Stomach (tissue), 9 donors: ENCODE measurements around the gene MCF2L. TPM values are rescaled to one million over a fixed set of nuclear protein-coding genes. Genes with fewer than 3 reads are reported as not detected.

ENCODE experiments used
- DNase-seq, 2 donors: peaks; one replicate each; pipeline versions ENCODE4 v3.0.0 to v3.0.0-alpha.2; 2013 to 2019
- H3K27ac ChIP-seq, 5 donors: fragments of 200-600 bp in 4 of 5; sonication (generic) in 4 of 5; one replicate each; pipeline ENCODE4 v1.5.1; 2013 to 2019; ENCODE audit warnings: mild to moderate bottlenecking in 1 of 5, moderate library complexity in 1 of 5
- H3K27me3 ChIP-seq, 3 donors: fragments of 200-600 bp; sonication (generic); one replicate each; pipeline ENCODE4 v1.5.1; 2017 to 2019; ENCODE audit warnings: mixed run types in 1 of 3
- H3K36me3 ChIP-seq, 4 donors: fragments of 200-600 bp; sonication (generic); 1 replicate in 3 of 4; 2 replicates in 1 of 4; pipeline ENCODE4 v1.5.1; 2016 to 2019
- H3K4me1 ChIP-seq, 4 donors: fragments of 200-600 bp; sonication (generic); one replicate each; pipeline ENCODE4 v1.5.1; 2016 to 2019
- H3K4me3 ChIP-seq, 4 donors: fragments of 200-600 bp; sonication (generic) in 3 of 4; one replicate each; pipeline ENCODE4 v1.5.1; 2016 to 2019; ENCODE audit warnings: mild to moderate bottlenecking in 1 of 4
- H3K9me3 ChIP-seq, 4 donors: fragments of 200-600 bp; sonication (generic); one replicate each; pipeline ENCODE4 v1.5.1; 2016 to 2019
- CTCF ChIP-seq, 7 experiments: fragments of 450-650 bp in 4 of 7; fragments of 200-600 bp in 3 of 7; sonication (generic) in 3 of 7; IDR thresholded peaks; one replicate each; pipeline ENCODE4 v1.5.1; 2016 to 2019; ENCODE audit warnings: antibody characterized with exemption in 7 of 7, control low read depth in 2 of 7, mild to moderate bottlenecking in 1 of 7
- EP300 ChIP-seq: sonication (generic); formaldehyde crosslinking; IDR thresholded peaks from one replicate; pipeline ENCODE4 v1.6.1; 2017; ENCODE audit warnings: antibody characterized with exemption
- POLR2A ChIP-seq, 4 donors: fragments of 450-650 bp; IDR thresholded peaks; one replicate each; pipeline ENCODE4 v1.6.1; 2016; ENCODE audit warnings: antibody characterized with exemption in 4 of 4, control low read depth in 2 of 4, mild to moderate bottlenecking in 1 of 4, moderate library complexity in 1 of 4
- POLR2AphosphoS5 ChIP-seq, 3 donors: sonication (generic); formaldehyde crosslinking; IDR thresholded peaks; one replicate each; pipeline ENCODE4 v1.6.1; 2016; ENCODE audit warnings: antibody characterized with exemption in 3 of 3
- WGBS, 5 donors: extraction: QIAGEN DNeasy Blood & Tissue Kit in 3 of 5; methylation state at CpG; one replicate each; pipeline versions ENCODE4 v1.1.5 to v1.1.7; 2013 to 2018; 5-methylcytosine and 5-hydroxymethylcytosine counted together
- intact Hi-C: fragments of 100-400 bp; cut with DNase I; formaldehyde crosslinking; loops from one replicate; pipeline ENCODE4 v1.15.1; 2023; ENCODE audit warnings: low total_unique reads
- polyA plus RNA-seq, 3 donors: library from polyadenylated mRNA; stranded (reverse); fragments of 200-250 nt; gene quantifications; one replicate each; pipeline ENCODE4 v1.2.3, GENCODE V29; 2013
- total RNA-seq, 5 donors: library from RNA; depleted of rRNA; stranded (reverse); fragments of >200 nt; gene quantifications; one replicate each; pipeline versions ENCODE4 v1.1.0 to v1.2.3, GENCODE V29; 2014 to 2016
- donor health status: healthy with polysubstance abuse.
- donor health status: Bipolar disorder and iron deficiency.
- donor health status: healthy.

MCF2L gene
- total and polyA plus RNA-seq, 8 donors, result 10.8 to 363 (median 39.4) TPM

- no peaks in the 10 kb centered on the region for H3K36me3 ChIP-seq
- no peaks in the 10 kb centered on the region for H3K9me3 ChIP-seq
- TF ChIP-seq POLR2A (IDR thresholded peaks at IDR 0.05) (no peak), CTCF (IDR thresholded peaks at IDR 0.05) (peak in 1 of 7 experiments; percentile 12), POLR2AphosphoS5 (IDR thresholded peaks at IDR 0.05) (peak in 1 of 3 donors; percentile 66), EP300 (no peak)
- H3K27ac ChIP-seq, result peak within 1 kb of the TSS in 4 of 5 donors; percentile 17 to 72 (median 60)
- H3K4me1 ChIP-seq, result peaks cover 11 to 21% (median 16%) of the 10 kb centered on the region in 4 donors
- peaks cover 0 to 5% (median 0%) of the 10 kb centered on the region in 3 donors for H3K27me3 ChIP-seq
- DNase-seq, result peak; percentile 73 to 92
- 14 to 32% (median 21%) methylated on average over 13 to 23 of the region's 23 CpGs for WGBS, 5 donors
- intact Hi-C loops, result no loop called here
- peak within 1 kb of the TSS; percentile 30 to 37 (median 32) for H3K4me3 ChIP-seq
These were observed 153.7 kb downstream of the MCF2L start, which contains the start of gene F10 for GRCh38 chr13:113122550-113123225. TSS of gene F10 (plus strand) at chr13:113122799. CDS start at chr13:113122856, 57 bp downstream.

- Histone ChIP-seq H3K27me3 (no peaks in the 10 kb centered on the region), H3K27ac (peak overlapping the region in 3 of 5 donors; percentile 26 to 72 (median 53)), H3K4me3 (peak overlapping the region; percentile 30 to 37 (median 32)), H3K4me1 (peaks cover 11 to 21% (median 16%) of the 10 kb centered on the region in 4 donors), H3K36me3 (no peaks in the 10 kb centered on the region), H3K9me3 (no peaks in the 10 kb centered on the region)
- WGBS, 5 donors, result 78 to 89% (median 84%) methylated on average over 28 to 29 of the region's 29 CpGs
- intact Hi-C loops, result no loop called here
- TF ChIP-seq POLR2AphosphoS5 (IDR thresholded peaks at IDR 0.05) (no peak), POLR2A (IDR thresholded peaks at IDR 0.05) (no peak), EP300 (no peak), CTCF (IDR thresholded peaks at IDR 0.05) (no peak)
- no peak for DNase-seq
These were observed 154.5 kb downstream of the MCF2L start for GRCh38 chr13:113123226-113124201.

GRCh38 chr13:113124211-113124970 is 155.4 kb downstream of the MCF2L start:
- intact Hi-C loops, result no loop called here
- Histone ChIP-seq H3K4me1 (peaks cover 11 to 21% (median 16%) of the 10 kb centered on the region in 4 donors), H3K27me3 (peaks cover 0 to 6% (median 1%) of the 10 kb centered on the region in 3 donors), H3K4me3 (no peak overlapping the region), H3K27ac (no peak overlapping the region), H3K36me3 (no peaks in the 10 kb centered on the region), H3K9me3 (no peaks in the 10 kb centered on the region)
- DNase-seq, result no peak
- WGBS, 5 donors, result 91 to 96% (median 96%) methylated on average over 18 to 19 of the region's 19 CpGs
- TF ChIP-seq POLR2A (IDR thresholded peaks at IDR 0.05), result no peak

GRCh38 chr13:113125506-113126264 is 156.7 kb downstream of the MCF2L start:
- H3K36me3 ChIP-seq, result no peaks in the 10 kb centered on the region
- intact Hi-C loops, result no loop called here
- peaks cover 0 to 19% (median 9%) of the 10 kb centered on the region in 3 donors for H3K27me3 ChIP-seq
- peaks cover 12 to 30% (median 23%) of the 10 kb centered on the region in 4 donors for H3K4me1 ChIP-seq
- H3K27ac ChIP-seq, result no peak overlapping the region
- WGBS, 5 donors, result 84 to 91% (median 89%) methylated on average over 19 of the region's 19 CpGs
- DNase-seq, result no peak
- H3K9me3 ChIP-seq, result no peaks in the 10 kb centered on the region
- no peak overlapping the region for H3K4me3 ChIP-seq
- TF ChIP-seq POLR2AphosphoS5 (IDR thresholded peaks at IDR 0.05), result no peak
- no peak for TF ChIP-seq POLR2A (IDR thresholded peaks at IDR 0.05)
- TF ChIP-seq CTCF (IDR thresholded peaks at IDR 0.05), result no peak
- no peak for TF ChIP-seq EP300
